HG03064 (cell line): ENCODE measurements around the gene CABP2.

ENCODE experiments used
- ATAC-seq: cut with Tn5 transposase; IDR thresholded peaks from one replicate; pipeline ENCODE4 v1.9.1; 2021; ENCODE audit warnings: low read depth; ENCODE audit not compliant: unreplicated experiment

CABP2 gene

GRCh38 chr11:67508486-67509121, 14.6 kb downstream of the CABP2 start:
- peak; percentile 40 for ATAC-seq

- ATAC-seq, result peak; percentile 54
These were observed 15.3 kb downstream of the CABP2 start, which contains the start of gene CDK2AP2 for GRCh38 chr11:67507864-67508485. TSS of gene CDK2AP2 (minus strand) at chr11:67508162. CDS start at chr11:67508082, 80 bp downstream.

GRCh38 chr11:67507242-67507863, 15.9 kb downstream of the CABP2 start:
- ATAC-seq, result no peak

GRCh38 chr11:67506426-67507051, 16.7 kb downstream of the CABP2 start:
- no peak for ATAC-seq

- no peak for ATAC-seq
These were observed 17.4 kb downstream of the CABP2 start for GRCh38 chr11:67505605-67506396.

GRCh38 chr11:67504950-67505581, 18.2 kb downstream of the CABP2 start, which contains the start of gene PITPNM1:
TSS of gene PITPNM1 (minus strand) at chr11:67505363. CDS start at chr11:67504180, 1,183 bp downstream.
- no peak for ATAC-seq

GRCh38 chr11:67504005-67504949, 19.0 kb downstream of the CABP2 start:
- ATAC-seq, result no peak

GRCh38 chr11:67503119-67504004, 19.9 kb downstream of the CABP2 start:
- ATAC-seq, result no peak

GRCh38 chr11:67502328-67502979, 20.8 kb downstream of the CABP2 start:
- no peak for ATAC-seq

- no peak for ATAC-seq
These were observed 21.4 kb downstream of the CABP2 start for GRCh38 chr11:67501854-67502253.

- no peak for ATAC-seq
These were observed 22.2 kb downstream of the CABP2 start for GRCh38 chr11:67500831-67501715.

GRCh38 chr11:67500484-67500821, 22.8 kb downstream of the CABP2 start:
- ATAC-seq, result no peak

GRCh38 chr11:67499808-67500483, 23.3 kb downstream of the CABP2 start:
- no peak for ATAC-seq

- no peak for ATAC-seq
These were observed 24.7 kb downstream of the CABP2 start for GRCh38 chr11:67498544-67498972.

- no peak for ATAC-seq
These were observed 25.5 kb downstream of the CABP2 start for GRCh38 chr11:67497656-67498291.

- ATAC-seq, result no peak
These were observed 27.1 kb downstream of the CABP2 start for GRCh38 chr11:67496113-67496512.
